HG02588 (cell line): ENCODE data around the gene SNAI3.
"Not testable (repeated sequence)": the region's sequence is repeated elsewhere in the genome, so short reads cannot be mapped to it uniquely, and the experiment has no call there.

ENCODE experiments used
- ATAC-seq: cut with Tn5 transposase; IDR thresholded peaks from one replicate; pipeline ENCODE4 v1.9.1; 2021; ENCODE audit warnings: mild to moderate bottlenecking, moderate library complexity; ENCODE audit not compliant: unreplicated experiment

Gene SNAI3

DNA sequence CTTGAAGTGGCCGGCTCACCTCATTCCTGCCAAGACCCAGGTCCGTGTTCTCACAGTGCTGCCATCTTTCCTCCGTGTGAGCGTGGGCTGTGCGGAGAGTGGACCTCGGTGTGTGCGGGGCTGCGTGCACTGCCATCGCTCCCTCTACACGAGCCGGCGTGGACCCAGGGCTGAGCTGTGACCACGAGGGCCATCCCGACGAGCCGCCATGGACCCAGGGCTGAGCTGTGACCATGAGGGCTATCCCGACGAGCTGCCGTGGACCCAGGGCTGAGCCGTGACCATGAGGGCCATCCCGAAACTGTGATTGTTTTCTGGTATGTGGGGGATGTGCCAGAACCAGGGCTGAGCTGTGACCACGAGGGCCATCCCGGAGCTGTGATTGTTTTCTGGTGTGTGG lies 14.5 kb downstream of the SNAI3 start:
- ATAC-seq, result no peak

- no peak for ATAC-seq
Measured at GRCh38 chr16:88669980-88670379, 16.3 kb downstream of the SNAI3 start.

DNA sequence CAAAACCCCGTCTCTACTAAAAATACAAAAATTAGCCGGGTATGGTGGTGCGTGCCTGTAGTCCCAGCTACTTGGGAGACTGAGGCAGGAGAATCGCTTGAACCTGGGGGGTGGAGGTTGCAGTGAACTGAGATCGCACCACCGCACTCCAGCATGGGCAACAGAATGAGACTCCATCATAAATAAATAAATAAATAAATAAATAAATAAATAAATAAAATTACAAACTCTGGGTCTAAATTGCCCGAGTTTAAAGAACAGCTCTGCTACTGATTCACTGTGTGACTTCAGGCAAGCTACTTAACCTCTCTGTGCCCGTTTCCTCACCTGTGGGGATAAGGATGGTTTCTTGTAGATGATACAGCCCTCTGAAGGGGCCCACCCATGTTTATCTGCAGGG lies 16.8 kb downstream of the SNAI3 start:
- not testable (repeated sequence) for ATAC-seq

DNA sequence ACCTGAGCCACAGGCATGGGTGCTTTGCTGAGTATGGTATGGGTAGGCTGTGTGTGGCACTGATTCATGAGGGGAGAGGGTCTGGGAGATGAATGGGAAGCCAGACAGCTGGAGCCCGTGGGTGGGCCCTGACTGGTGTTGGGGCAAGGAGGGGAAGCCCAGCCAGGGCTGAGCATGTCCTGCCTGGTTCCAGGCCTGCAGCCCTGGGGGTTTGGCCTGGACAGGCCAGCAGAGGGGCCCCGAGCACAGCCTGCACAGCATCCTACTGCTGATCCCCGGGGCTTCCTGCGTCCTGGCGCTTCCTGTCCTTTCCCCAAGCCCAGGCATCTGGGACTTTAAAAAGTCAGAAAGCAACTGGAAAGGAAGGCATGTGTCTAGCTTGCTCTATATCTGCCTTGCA lies 18.8 kb downstream of the SNAI3 start:
- no peak for ATAC-seq

GRCh38 chr16:88665570-88665969 lies 20.7 kb downstream of the SNAI3 start:
- ATAC-seq, result no peak

- ATAC-seq, result no peak
Measured at GRCh38 chr16:88665148-88665547, 21.2 kb downstream of the SNAI3 start.

- ATAC-seq, result peak; percentile 91
Measured at GRCh38 chr16:88662843-88663606, 23.3 kb downstream of the SNAI3 start, which contains the start of gene MVD. Gene MVD, minus strand, starts transcription at chr16:88663091. Its CDS starts 11 bp downstream, at chr16:88663080.

GRCh38 chr16:88662222-88662842 lies 24.0 kb downstream of the SNAI3 start:
- ATAC-seq, result no peak

DNA sequence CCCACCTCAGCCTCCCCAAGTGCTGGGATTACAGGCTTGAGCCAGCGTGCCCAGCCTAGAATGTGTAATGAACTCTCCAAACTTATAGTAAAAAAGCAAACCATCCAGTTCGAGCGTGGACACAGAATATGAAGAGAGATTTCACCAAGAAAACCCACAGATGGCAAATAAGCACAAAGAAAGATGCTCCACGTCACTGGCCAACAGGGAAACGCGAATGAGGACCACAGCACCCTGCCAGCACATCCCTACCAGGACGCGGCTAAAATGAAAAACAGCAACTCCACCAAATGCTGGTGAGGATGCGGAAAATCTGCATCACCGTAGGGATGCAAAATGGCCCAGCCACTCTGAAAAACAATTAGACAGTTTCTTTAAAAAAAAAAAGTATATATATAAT lies 24.8 kb downstream of the SNAI3 start:
- ATAC-seq, result no peak

DNA sequence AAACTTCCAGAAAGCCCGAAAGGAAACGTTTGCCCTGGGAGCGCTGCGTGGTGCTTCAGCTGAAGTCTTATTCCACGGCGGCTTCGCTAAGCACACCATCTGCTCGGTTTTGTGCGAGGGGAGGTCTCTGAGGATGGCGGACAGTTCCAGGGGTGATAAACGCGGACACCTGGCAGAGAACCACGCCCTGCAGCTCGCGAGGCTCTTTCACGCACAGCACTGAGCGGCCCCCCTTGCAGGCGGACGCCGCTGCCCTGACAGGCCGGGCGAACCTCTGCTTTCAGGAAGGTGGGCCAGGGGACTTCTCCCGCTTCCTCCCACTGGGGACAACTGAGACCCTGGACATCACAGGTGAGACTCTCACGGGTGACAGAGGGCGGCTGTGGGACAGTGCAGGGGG lies 27.1 kb downstream of the SNAI3 start:
- no peak for ATAC-seq

DNA sequence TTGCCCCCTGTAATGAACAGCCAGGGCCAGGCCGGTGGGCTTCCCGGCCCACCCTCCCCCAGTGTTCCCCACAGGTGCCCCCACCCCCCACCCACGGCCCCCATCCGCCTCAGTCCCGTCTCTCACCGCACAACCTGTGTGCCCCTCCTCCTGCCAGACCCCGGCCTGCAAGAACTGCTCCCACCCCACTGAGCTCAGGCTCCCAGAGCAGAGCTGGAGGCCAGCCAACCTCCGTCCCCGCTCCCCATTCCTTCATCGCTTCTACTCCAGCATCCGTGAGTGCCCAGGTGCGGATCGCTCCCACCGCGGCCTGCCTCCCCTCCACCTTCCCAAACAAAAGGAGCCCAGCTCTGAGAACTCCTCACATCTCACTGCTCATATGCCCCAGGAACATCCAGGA lies 27.6 kb downstream of the SNAI3 start:
- no peak for ATAC-seq

DNA sequence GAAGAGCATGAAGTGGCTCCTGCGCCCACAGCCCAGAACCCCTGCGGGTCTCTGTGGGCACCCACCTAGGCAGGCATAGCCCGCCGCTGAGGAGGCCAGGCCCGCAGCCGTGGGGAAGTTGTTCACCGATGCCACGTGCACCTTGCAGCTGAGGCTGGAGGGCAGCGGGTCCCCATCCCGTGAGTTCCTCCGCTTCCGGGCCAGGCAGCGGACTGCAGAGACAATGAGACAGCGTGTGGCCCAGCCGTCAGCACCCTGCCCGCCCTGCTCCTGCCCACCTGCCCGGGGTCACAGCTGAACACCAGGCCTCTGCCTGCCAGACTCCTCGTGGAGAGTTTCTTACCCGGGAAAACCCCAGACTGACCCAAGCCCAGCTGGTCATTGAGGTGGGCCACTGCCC lies 28.9 kb downstream of the SNAI3 start:
- ATAC-seq, result no peak

DNA sequence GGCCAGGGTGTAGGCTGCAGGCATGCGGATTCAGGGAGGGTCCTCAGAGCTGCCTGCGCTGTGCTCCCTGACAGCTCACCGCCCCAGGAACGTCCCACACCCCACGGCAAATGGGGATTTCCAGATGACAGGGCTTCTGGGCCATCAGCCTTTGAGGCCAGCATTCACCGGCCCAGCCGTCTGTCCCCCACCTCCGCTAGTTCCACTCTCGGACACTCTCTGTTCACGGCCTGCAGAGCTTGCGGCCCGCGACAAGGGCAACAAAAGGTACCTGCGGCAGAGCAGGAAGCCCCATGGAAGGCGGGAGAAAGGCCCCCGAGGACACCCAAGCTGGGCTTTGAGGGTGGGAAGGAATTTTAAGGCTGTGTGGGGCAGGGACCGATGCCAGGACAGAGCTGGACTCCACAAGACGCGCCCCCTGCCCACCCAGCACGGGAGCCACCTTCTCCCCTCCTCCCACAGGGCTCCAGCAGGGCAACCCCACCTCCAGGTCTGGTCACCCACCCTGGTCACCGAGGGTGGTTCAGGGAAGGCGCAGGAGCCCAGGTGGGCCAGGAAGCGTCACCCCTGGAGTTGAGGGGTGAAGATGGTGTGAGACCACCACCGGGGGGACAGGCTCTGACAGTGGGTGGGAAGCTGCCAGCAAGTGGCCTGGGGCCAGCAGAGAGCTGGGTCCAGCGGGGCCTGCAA lies 29.9 kb downstream of the SNAI3 start:
- ATAC-seq, result no peak

DNA sequence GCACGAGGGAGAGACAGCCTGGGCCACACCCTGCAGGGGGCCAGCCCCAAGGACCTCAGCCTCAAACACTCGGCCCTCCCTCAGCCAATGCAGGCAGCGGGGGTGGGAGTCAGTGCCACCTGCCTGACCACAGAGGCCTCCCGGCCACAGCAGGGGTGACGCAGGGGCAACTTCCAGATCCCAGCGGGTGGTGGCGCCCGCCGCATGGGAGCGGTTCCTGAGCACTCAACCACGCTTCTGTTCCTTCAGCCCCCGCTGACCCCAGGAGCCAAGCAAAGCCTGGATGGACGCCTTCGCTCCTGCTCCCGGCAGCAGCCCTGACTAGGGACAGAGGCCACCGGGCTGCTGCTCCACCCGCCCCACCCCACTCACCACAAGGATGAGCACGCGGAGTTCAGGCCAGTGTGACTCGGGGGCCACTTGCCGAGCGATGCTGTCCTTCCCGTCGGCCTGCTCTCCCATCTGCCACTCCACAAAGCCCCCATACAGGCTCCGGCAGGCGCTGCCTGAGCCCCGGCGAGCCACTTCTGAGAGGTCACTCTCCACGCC lies 30.5 kb downstream of the SNAI3 start:
- no peak for ATAC-seq

GRCh38 chr16:88655053-88655732 lies 31.1 kb downstream of the SNAI3 start:
- no peak for ATAC-seq

- no peak for ATAC-seq
Measured at GRCh38 chr16:88654363-88655052, 31.8 kb downstream of the SNAI3 start.

GRCh38 chr16:88653596-88654362 lies 32.5 kb downstream of the SNAI3 start:
- no peak for ATAC-seq

DNA sequence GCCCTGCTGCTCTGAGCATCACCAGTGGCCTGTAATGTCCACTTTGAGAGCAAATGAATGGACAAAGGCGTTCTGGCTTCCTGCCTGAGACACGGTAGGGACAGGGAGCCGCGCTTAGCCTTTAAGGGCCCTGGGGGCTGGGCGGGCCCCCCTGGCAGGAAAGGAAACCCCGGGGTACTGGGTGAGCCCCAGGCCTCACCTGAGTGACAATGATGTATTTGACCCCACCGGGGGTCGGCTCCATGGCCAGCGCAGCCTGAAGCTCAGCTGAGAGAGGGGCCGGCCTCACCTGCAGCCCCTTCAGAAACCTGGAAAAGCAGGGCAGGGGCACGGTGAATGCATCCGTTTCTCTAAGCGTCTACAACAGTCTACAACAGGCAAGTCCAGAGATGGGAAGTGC lies 33.2 kb downstream of the SNAI3 start:
- no peak for ATAC-seq

GRCh38 chr16:88652762-88653063 lies 33.6 kb downstream of the SNAI3 start:
- ATAC-seq, result no peak
